ENCODE data around the gene MTERF2.

DNA sequence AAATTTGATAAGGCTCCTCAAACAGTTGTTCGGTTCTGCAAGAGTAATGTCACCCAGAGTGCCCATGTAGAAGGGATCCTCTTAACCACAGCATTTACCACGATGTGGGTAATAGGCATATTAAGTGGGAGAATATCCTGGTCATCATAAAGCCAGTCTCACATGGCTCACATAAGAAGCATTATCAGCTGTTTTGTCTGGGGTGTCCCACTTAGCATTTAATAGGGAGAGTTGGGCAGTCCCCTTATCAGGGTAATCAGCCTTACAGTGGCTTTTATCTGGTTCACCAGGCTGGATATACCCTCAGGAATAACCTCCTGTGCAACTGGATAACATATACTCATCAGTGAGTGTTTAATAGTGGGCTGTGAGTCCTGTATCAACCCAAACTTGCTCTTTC is 44.2 kb downstream of the MTERF2 start:
- TF ChIP-seq, protein P1, sequence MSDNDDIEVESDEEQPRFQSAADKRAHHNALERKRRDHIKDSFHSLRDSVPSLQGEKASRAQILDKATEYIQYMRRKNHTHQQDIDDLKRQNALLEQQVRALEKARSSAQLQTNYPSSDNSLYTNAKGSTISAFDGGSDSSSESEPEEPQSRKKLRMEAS (IDR thresholded peaks at IDR 0.05): no peak
- TF ChIP-seq ZBTB7A (IDR thresholded peaks at IDR 0.05; ENCODE audit: low read depth) (no peak), CEBPB (IDR thresholded peaks at IDR 0.05) (no peak), TEAD4 (IDR thresholded peaks at IDR 0.05) (no peak)

Measured in Ishikawa (cell line).